ENCODE data around the gene NFATC2IP. TPM values are rescaled to one million over a fixed set of nuclear protein-coding genes. Genes with fewer than 3 reads are reported as not detected.

NFATC2IP gene
- total RNA-seq, 2 donors from 2014 or later = 20.0 to 65.6 TPM

GRCh38 chr16:29009050-29009837, 58.5 kb downstream of the NFATC2IP start:
- Histone ChIP-seq H3K4me3 (no peak overlapping the region), H3K9me3 (no peaks in the 10 kb centered on the region), H3K27ac (no peak overlapping the region), H3K27me3 (no peaks in the 10 kb centered on the region), H3K4me1 (no peaks in the 10 kb centered on the region), H3K36me3 (replicated peaks in 1 of 2; ENCODE audit: insufficient read depth in 1 of 2, low read depth in 2 of 2) (no peaks in the 10 kb centered on the region)
- DNase-seq = no peak
- no peak for TF ChIP-seq CTCF (IDR thresholded peaks at IDR 0.05)
- whole genome bisulfite sequencing, 2 donors = 45 to 68% methylated on average over 14 of the region's 14 CpGs
- intact Hi-C loops (cut with DNase I) = no loop called here
- no peak for ATAC-seq

- intact Hi-C loops (cut with DNase I) = no loop called here
- Histone ChIP-seq H3K4me1 (no peaks in the 10 kb centered on the region), H3K4me3 (no peak overlapping the region), H3K27ac (no peak overlapping the region), H3K36me3 (replicated peaks in 1 of 2; ENCODE audit: insufficient read depth in 1 of 2, low read depth in 2 of 2) (no peaks in the 10 kb centered on the region), H3K27me3 (no peaks in the 10 kb centered on the region), H3K9me3 (no peaks in the 10 kb centered on the region)
- ATAC-seq (no peak), DNase-seq (no peak)
- no peak for TF ChIP-seq CTCF (IDR thresholded peaks at IDR 0.05)
- TF ChIP-seq POLR2A (IDR thresholded peaks at IDR 0.05) = no peak
- 81 to 100% methylated on average over 2 of the region's 2 CpGs for WGBS, 2 donors
Measured at GRCh38 chr16:29009838-29010166, 59.1 kb downstream of the NFATC2IP start.

DNA sequence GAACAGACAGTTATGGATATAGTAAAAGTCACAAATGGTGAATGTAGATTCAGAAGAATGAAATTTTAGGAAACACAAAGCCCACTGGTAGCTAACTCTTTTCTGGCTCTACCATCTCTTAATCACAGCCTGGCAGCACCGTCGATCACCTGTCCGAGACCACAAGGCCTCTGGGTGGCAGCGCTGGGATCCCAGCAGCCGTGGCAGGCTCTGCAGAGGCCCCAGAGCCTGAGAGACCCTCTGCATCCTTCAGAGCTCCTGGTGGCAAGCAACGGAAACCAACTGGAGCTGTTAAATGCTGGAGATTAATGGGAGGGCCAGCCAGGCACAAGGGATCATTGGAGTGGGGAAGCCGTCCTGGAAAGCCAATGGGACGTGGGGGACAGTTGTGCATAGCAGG, 60.4 kb downstream of the NFATC2IP start:
- TF ChIP-seq CTCF (IDR thresholded peaks at IDR 0.05) = no peak
- TF ChIP-seq POLR2A (IDR thresholded peaks at IDR 0.05) = no peak
- DNase-seq (no peak), ATAC-seq (no peak)
- Histone ChIP-seq H3K4me1 (no peaks in the 10 kb centered on the region), H3K27me3 (no peaks in the 10 kb centered on the region), H3K36me3 (replicated peaks in 1 of 2; ENCODE audit: insufficient read depth in 1 of 2, low read depth in 2 of 2) (no peaks in the 10 kb centered on the region), H3K4me3 (no peak overlapping the region), H3K27ac (no peak overlapping the region), H3K9me3 (no peaks in the 10 kb centered on the region)
- intact Hi-C loops (cut with DNase I) = no loop called here
- WGBS, 2 donors = 42 to 57% methylated on average over 8 of the region's 8 CpGs

GRCh38 chr16:29011851-29012250, 61.1 kb downstream of the NFATC2IP start:
- ATAC-seq (no peak), DNase-seq (no peak)
- WGBS, 2 donors = 62 to 68% methylated on average over 4 of the region's 4 CpGs
- H3K4me1 ChIP-seq = no peaks in the 10 kb centered on the region
- no peak for TF ChIP-seq CTCF (IDR thresholded peaks at IDR 0.05)
- no peak for TF ChIP-seq POLR2A (IDR thresholded peaks at IDR 0.05)
- H3K27ac ChIP-seq = no peak overlapping the region
- H3K4me3 ChIP-seq = no peak overlapping the region
- H3K9me3 ChIP-seq = no peaks in the 10 kb centered on the region
- H3K36me3 ChIP-seq (replicated peaks in 1 of 2; ENCODE audit: insufficient read depth in 1 of 2, low read depth in 2 of 2) = no peaks in the 10 kb centered on the region
- no peaks in the 10 kb centered on the region for H3K27me3 ChIP-seq
- intact Hi-C loops (cut with DNase I) = no loop called here

- no peak overlapping the region for H3K4me3 ChIP-seq
- no peaks in the 10 kb centered on the region for H3K4me1 ChIP-seq
- WGBS, 2 donors = 44 to 59% methylated on average over 9 of the region's 9 CpGs
- H3K27ac ChIP-seq = no peak overlapping the region
- ATAC-seq (no peak), DNase-seq (no peak)
- no peaks in the 10 kb centered on the region for H3K9me3 ChIP-seq
- intact Hi-C loops (cut with DNase I) = no loop called here
- no peaks in the 10 kb centered on the region for H3K36me3 ChIP-seq (replicated peaks in 1 of 2; ENCODE audit: insufficient read depth in 1 of 2, low read depth in 2 of 2)
- H3K27me3 ChIP-seq = no peaks in the 10 kb centered on the region
- TF ChIP-seq CTCF (IDR thresholded peaks at IDR 0.05) = no peak
- TF ChIP-seq POLR2A (IDR thresholded peaks at IDR 0.05) = no peak
Measured at GRCh38 chr16:29012913-29013553, 62.3 kb downstream of the NFATC2IP start.

Measured in body of pancreas (tissue), 4 donors.